HCT116 (cell line): Measurements from ENCODE around the gene ACAN. TPM values are rescaled to one million over a fixed set of nuclear protein-coding genes. Genes with fewer than 3 reads are reported as not detected.

Source experiments
- ATAC-seq: fragments of 200-7000 bp; cut with Tn5 transposase; 2 replicates; pipeline ENCODE4 v1.9.1; 2020; ENCODE audit warnings: mild to moderate bottlenecking, moderate library complexity
- BruUV-seq: library from RNA; stranded (reverse); fragments of 400-500 nt; replicated peaks from 2 replicates; lab custom pipeline; 2021; lab: Mats Ljungman, UMichigan
- CTCF ChIA-PET: fragments of 300-600 bp; sonication (Branson Sonifier 250); formaldehyde crosslinking; loops from one replicate; lab custom pipeline; 2021; ENCODE audit warnings: antibody characterized with exemption; lab: Charles Lee
- POLR2A ChIA-PET: fragments of 300-600, 350-600 bp; sonication (Branson Sonifier 250); formaldehyde crosslinking; loops from one replicate; lab custom pipeline; 2021; ENCODE audit warnings: antibody characterized with exemption; lab: Charles Lee
- RAD21 ChIA-PET, 2 experiments: fragments of 300-600 bp; sonication (Branson Sonifier 250); formaldehyde crosslinking; loops; one replicate each; lab custom pipeline; 2023; ENCODE audit warnings: low total read pairs in 2 of 2; ENCODE audit not compliant: uncharacterized antibody in 2 of 2, unreplicated experiment in 2 of 2, low non-redundant PET in 1 of 2; lab: Charles Lee
- DNase-seq: peaks from one replicate; pipeline ENCODE4 v3.0.0-alpha.2; 2010; ENCODE audit warnings: low read depth, low spot score
- H2AFZ ChIP-seq: fragments of 200-600 bp; shearing (Covaris generic), sonication (generic); 2 replicates; pipeline ENCODE4 v1.6.1; 2017; ENCODE audit warnings: low read depth, mixed run types, mixed read lengths, antibody characterized with exemption, low read length; ENCODE audit not compliant: poor library complexity, severe bottlenecking
- H3K27ac ChIP-seq: 2 replicates; pipeline ENCODE4 v1.5.1; 2012; ENCODE audit warnings: low read depth, low read length
- H3K27me3 ChIP-seq: fragments of 200-600 bp; sonication (generic); 2 replicates; pipeline ENCODE4 v1.6.1; 2016; ENCODE audit warnings: mixed run types, low read length, mixed read lengths; ENCODE audit not compliant: insufficient read depth
- H3K36me3 ChIP-seq, 2 experiments: fragments of 200-500 bp in 1 of 2; fragments of 200-600 bp in 1 of 2; sonication (Bioruptor generic) in 1 of 2; sonication (generic) in 1 of 2; 2 replicates each; pipeline versions ENCODE4 v1.5.1 to v1.6.1; 2014 to 2016; ENCODE audit warnings: low read length in 2 of 2, inconsistent platforms in 1 of 2, mixed read lengths in 1 of 2, mixed run types in 1 of 2; ENCODE audit not compliant: insufficient read depth in 2 of 2, control insufficient read depth in 1 of 2
- H3K4me1 ChIP-seq, 2 experiments: fragments of 200-600 bp in 1 of 2; sonication (generic) in 1 of 2; 2 replicates each; pipeline versions ENCODE4 v1.5.1 to v1.6.1; 2012 to 2017; ENCODE audit warnings: low read length in 2 of 2, inconsistent platforms in 1 of 2, mild to moderate bottlenecking in 1 of 2, mixed read lengths in 1 of 2, mixed run types in 1 of 2, moderate library complexity in 1 of 2; ENCODE audit not compliant: insufficient read depth in 2 of 2, control insufficient read depth in 1 of 2
- H3K4me2 ChIP-seq: fragments of 200-600 bp; sonication (generic); 2 replicates; pipeline ENCODE4 v1.6.1; 2017; ENCODE audit warnings: mixed run types, low read length, mixed read lengths
- H3K4me3 ChIP-seq, 2 experiments: fragments of 200-600 bp in 1 of 2; sonication (generic) in 1 of 2; replicated peaks in 1 of 2; 2 replicates each; pipeline ENCODE4 v1.5.1; 2011 to 2016; ENCODE audit warnings: low read length in 2 of 2, control low read depth in 1 of 2, low read depth in 1 of 2, mild to moderate bottlenecking in 1 of 2, mixed read lengths in 1 of 2, mixed run types in 1 of 2
- H3K79me2 ChIP-seq: fragments of 200-600 bp; sonication (generic); 2 replicates; pipeline ENCODE4 v1.6.1; 2017; ENCODE audit warnings: mild to moderate bottlenecking, mixed run types, low read length, moderate library complexity, mixed read lengths; ENCODE audit not compliant: insufficient read depth
- H3K9ac ChIP-seq: fragments of 200-600 bp; sonication (generic); 2 replicates; pipeline ENCODE4 v1.6.1; 2016; ENCODE audit warnings: low read length, mixed read lengths
- H3K9me2 ChIP-seq: fragments of 200-600 bp; sonication (generic), shearing (Covaris generic); 2 replicates; pipeline ENCODE4 v1.6.1; 2017; ENCODE audit warnings: mixed run types, mild to moderate bottlenecking, moderate library complexity; ENCODE audit not compliant: insufficient read depth
- H3K9me3 ChIP-seq, 2 experiments: fragments of 200-500 bp in 1 of 2; fragments of 200-600 bp in 1 of 2; sonication (Bioruptor generic) in 1 of 2; sonication (generic) in 1 of 2; 2 replicates each; pipeline ENCODE4 v1.6.1; 2014 to 2017; ENCODE audit warnings: low read length in 2 of 2, mixed read lengths in 2 of 2, inconsistent platforms in 1 of 2, low read depth in 1 of 2, mild to moderate bottlenecking in 1 of 2, mixed run types in 1 of 2, moderate library complexity in 1 of 2; ENCODE audit not compliant: control insufficient read depth in 1 of 2, insufficient read depth in 1 of 2
- H4K20me1 ChIP-seq: fragments of 200-600 bp; sonication (generic), shearing (Covaris generic); 2 replicates; pipeline ENCODE4 v1.6.1; 2017; ENCODE audit warnings: mixed run types, mild to moderate bottlenecking, moderate library complexity; ENCODE audit not compliant: insufficient read depth
- CBX3 ChIP-seq: IDR thresholded peaks from 2 replicates; pipeline ENCODE4 v1.6.1; 2012; ENCODE audit warnings: low read depth
- CTCF ChIP-seq, 3 experiments: fragments of 200-600 bp in 1 of 3; sonication (generic) in 1 of 3; IDR thresholded peaks in 2 of 3; conservative IDR thresholded peaks in 1 of 3; 2 replicates each; pipeline ENCODE4 v1.5.1; 2012 to 2017; ENCODE audit warnings: low read depth in 2 of 3, low read length in 2 of 3, antibody characterized with exemption in 1 of 3, borderline replicate concordance in 1 of 3, control low read depth in 1 of 3, mild to moderate bottlenecking in 1 of 3, mixed read lengths in 1 of 3, mixed run types in 1 of 3, moderate library complexity in 1 of 3; ENCODE audit not compliant: insufficient read depth in 1 of 3
- EGR1 ChIP-seq: IDR thresholded peaks from 2 replicates; pipeline ENCODE4 v1.6.1; 2012; ENCODE audit warnings: low read depth
- EZH2 ChIP-seq: fragments of 200-600 bp; sonication (generic); IDR thresholded peaks from 2 replicates; pipeline ENCODE4 v1.6.1; 2017; ENCODE audit warnings: antibody characterized with exemption, mixed run types
- RAD21 ChIP-seq: IDR thresholded peaks from 2 replicates; pipeline ENCODE4 v1.6.1; 2012; ENCODE audit warnings: low read depth, mild to moderate bottlenecking
- SP1 ChIP-seq: IDR thresholded peaks from 2 replicates; pipeline ENCODE4 v1.6.1; 2012; ENCODE audit warnings: low read depth
- SRF ChIP-seq: IDR thresholded peaks from 2 replicates; pipeline ENCODE4 v1.6.1; 2012; ENCODE audit warnings: low read depth
- YY1 ChIP-seq: IDR thresholded peaks from 2 replicates; pipeline ENCODE4 v1.6.1; 2011; ENCODE audit warnings: low read length, low read depth, moderate library complexity, mild to moderate bottlenecking; ENCODE audit not compliant: insufficient replicate concordance; ENCODE audit errors: extremely low read depth
- ZFX ChIP-seq: fragments of 450-650 bp; IDR thresholded peaks from 2 replicates; pipeline ENCODE4 v1.6.1; 2017
- ZNF274 ChIP-seq: fragments of 200-500 bp; sonication (Bioruptor generic); IDR thresholded peaks from 2 replicates; pipeline ENCODE4 v1.6.1; 2014; ENCODE audit warnings: mild to moderate bottlenecking, low read depth, low read length, inconsistent platforms
- intact Hi-C: fragments of 100-400 bp; cut with micrococcal nuclease; formaldehyde crosslinking; loops from 2 replicates; pipeline ENCODE4 v1.10.0; 2022
- total RNA-seq: library from RNA; stranded (reverse); gene quantifications from one replicate; pipeline ENCODE4 v1.2.1, GENCODE V29; 2021; ENCODE audit not compliant: unreplicated experiment

ACAN gene
- total RNA-seq, 1 experiment from 2014 or later = not detected

- TF ChIP-seq EGR1 = no peak
- TF ChIP-seq SRF = no peak
- no peak for TF ChIP-seq ZNF274
- TF ChIP-seq YY1 = no peak
- TF ChIP-seq RAD21 = no peak
- no peak for TF ChIP-seq ZFX
- TF ChIP-seq EZH2 = no peak
- no peak for TF ChIP-seq CTCF (IDR thresholded peaks at IDR 0.05 in 2 of 3, conservative IDR thresholded peaks at IDR 0.05 in 1 of 3; ENCODE audit: borderline replicate concordance in 1 of 3, insufficient read depth in 1 of 3, low read depth in 2 of 3, low read length in 2 of 3)
- TF ChIP-seq CBX3 = no peak
- no peak for TF ChIP-seq SP1
- Histone ChIP-seq H3K79me2 (0 out of 2 replicates have a peak, but pooled peaks cover 6% of the 10 kb centered on the region), H3K27ac (no peak overlapping the region), H3K27me3 (no peaks in the 10 kb centered on the region), H3K9me3 (no peaks in the 10 kb centered on the region), H2AFZ (no peak overlapping the region), H3K9me2 (no peaks in the 10 kb centered on the region), H4K20me1 (no peaks in the 10 kb centered on the region), H3K4me2 (no peak overlapping the region), H3K9ac (no peak overlapping the region), H3K36me3 (no peaks in the 10 kb centered on the region), H3K4me3 (no peak overlapping the region), H3K4me1 (peaks cover 20 to 51% of the 10 kb centered on the region in 2 experiments)
- ATAC-seq (no peak), DNase-seq (no peak)
- BruUV-seq = no TSS peak
- intact Hi-C loops = no loop called here
- POLR2A ChIA-PET = no interaction called here
- CTCF ChIA-PET = no interaction called here
- RAD21 ChIA-PET = no interaction called here
Observed at GRCh38 chr15:88908697-88909621, 105.7 kb downstream of the ACAN start.
